IMR-90 (cell line): ENCODE data around the gene FADD. TPM values are rescaled to one million over a fixed set of nuclear protein-coding genes. Genes with fewer than 3 reads are reported as not detected.

ENCODE experiments used
- ATAC-seq: fragments of 200-7000 bp; cut with Tn5 transposase; 2 replicates; pipeline ENCODE4 v1.9.1; 2020; ENCODE audit warnings: low read depth, mild to moderate bottlenecking, moderate library complexity
- BruUV-seq: library from RNA; stranded (reverse); fragments of 400-500 nt; replicated peaks from 2 replicates; lab custom pipeline; 2021; lab: Mats Ljungman, UMichigan
- CTCF ChIA-PET: fragments of 300-600 bp; formaldehyde crosslinking; extraction: SDS; loops from one replicate; lab custom pipeline; 2021; ENCODE audit warnings: antibody characterized with exemption; lab: Yijun Ruan, JAX
- POLR2A ChIA-PET: fragments of 300-600 bp; sonication (Branson Sonifier 250); formaldehyde crosslinking; loops from one replicate; lab custom pipeline; 2022; ENCODE audit warnings: antibody characterized with exemption; ENCODE audit not compliant: unreplicated experiment; lab: Charles Lee
- DNase-seq: peaks from one replicate; pipeline ENCODE4 v3.0.0; 2013
- H2AFZ ChIP-seq: replicated peaks from 2 replicates; pipeline ENCODE3; 2013; ENCODE audit warnings: low read length, mild to moderate bottlenecking; ENCODE audit not compliant: poor library complexity
- H2AK5ac ChIP-seq: 2 replicates; pipeline ENCODE4 v1.6.1; 2013; ENCODE audit warnings: low read depth, low read length, inconsistent platforms
- H2AK9ac ChIP-seq: replicated peaks from 2 replicates; pipeline ENCODE3; 2013; ENCODE audit warnings: mild to moderate bottlenecking, low read depth, low read length, moderate library complexity; ENCODE audit not compliant: poor library complexity
- H2BK120ac ChIP-seq: 2 replicates; pipeline ENCODE4 v1.6.1; 2013; ENCODE audit warnings: low read depth, low read length, inconsistent platforms
- H2BK15ac ChIP-seq: 3 replicates; pipeline ENCODE4 v1.6.1; 2013; ENCODE audit warnings: low read depth, low read length, inconsistent platforms
- H2BK20ac ChIP-seq: 2 replicates; pipeline ENCODE4 v1.6.1; 2013; ENCODE audit warnings: low read depth, mild to moderate bottlenecking, inconsistent platforms, low read length, moderate library complexity
- H2BK5ac ChIP-seq: 2 replicates; pipeline ENCODE4 v1.6.1; 2013; ENCODE audit warnings: mild to moderate bottlenecking, low read depth, low read length, inconsistent platforms; ENCODE audit not compliant: poor library complexity, severe bottlenecking
- H3K14ac ChIP-seq: replicated peaks from 2 replicates; pipeline ENCODE4 v1.6.1; 2013; ENCODE audit warnings: low read depth, low read length, inconsistent platforms
- H3K18ac ChIP-seq: 2 replicates; pipeline ENCODE4 v1.6.1; 2013; ENCODE audit warnings: low read depth, low read length, control low read depth
- H3K23ac ChIP-seq: 2 replicates; pipeline ENCODE4 v1.6.1; 2013; ENCODE audit warnings: low read depth, low read length, inconsistent platforms
- H3K27ac ChIP-seq: 2 replicates; pipeline ENCODE4 v1.5.1; 2013; ENCODE audit warnings: mild to moderate bottlenecking, control low read depth, low read length; ENCODE audit not compliant: insufficient read depth
- H3K27me3 ChIP-seq: 2 replicates; pipeline ENCODE4 v1.6.1; 2013; ENCODE audit warnings: low read length; ENCODE audit not compliant: control insufficient read depth, insufficient read depth
- H3K36me3 ChIP-seq: 2 replicates; pipeline ENCODE4 v1.6.1; 2013; ENCODE audit warnings: low read length, mixed read lengths; ENCODE audit not compliant: control insufficient read depth, insufficient read depth
- H3K4ac ChIP-seq: 2 replicates; pipeline ENCODE4 v1.6.1; 2013; ENCODE audit warnings: low read depth, low read length, inconsistent platforms
- H3K4me1 ChIP-seq: 2 replicates; pipeline ENCODE4 v1.6.1; 2013; ENCODE audit warnings: low read length, mixed read lengths; ENCODE audit not compliant: control insufficient read depth, insufficient read depth
- H3K4me2 ChIP-seq: 2 replicates; pipeline ENCODE4 v1.6.1; 2013; ENCODE audit warnings: low read depth, mild to moderate bottlenecking, control low read depth, low read length, moderate library complexity
- H3K4me3 ChIP-seq: 2 replicates; pipeline ENCODE4 v1.5.1; 2013; ENCODE audit warnings: low read depth, mild to moderate bottlenecking, control low read depth, low read length, moderate library complexity; ENCODE audit not compliant: insufficient read depth
- H3K56ac ChIP-seq: 2 replicates; pipeline ENCODE4 v1.6.1; 2013; ENCODE audit warnings: low read length, inconsistent platforms; ENCODE audit not compliant: insufficient read depth; ENCODE audit errors: extremely low read depth
- H3K79me1 ChIP-seq, 2 experiments: 2 replicates each; pipeline ENCODE4 v1.6.1; 2013; ENCODE audit warnings: low read length in 2 of 2, inconsistent platforms in 1 of 2, low read depth in 1 of 2
- H3K9ac ChIP-seq: 2 replicates; pipeline ENCODE4 v1.6.1; 2013; ENCODE audit warnings: low read depth, low read length, control low read depth
- H3K9me1 ChIP-seq: 2 replicates; pipeline ENCODE4 v1.6.1; 2013; ENCODE audit warnings: low read length, inconsistent platforms; ENCODE audit not compliant: insufficient read depth
- H3K9me3 ChIP-seq: 2 replicates; pipeline ENCODE4 v1.6.1; 2013; ENCODE audit warnings: low read length; ENCODE audit not compliant: control insufficient read depth, insufficient read depth
- H4K20me1 ChIP-seq: 2 replicates; pipeline ENCODE4 v1.6.1; 2013; ENCODE audit warnings: low read length, inconsistent platforms; ENCODE audit not compliant: insufficient read depth
- H4K5ac ChIP-seq: 2 replicates; pipeline ENCODE4 v1.6.1; 2013; ENCODE audit warnings: mild to moderate bottlenecking, low read depth, low read length, control low read depth
- H4K8ac ChIP-seq, 2 experiments: 2 replicates each; pipeline ENCODE4 v1.6.1; 2013; ENCODE audit warnings: low read depth in 2 of 2, low read length in 2 of 2, control low read depth in 1 of 2, inconsistent platforms in 1 of 2
- H4K91ac ChIP-seq: 2 replicates; pipeline ENCODE4 v1.6.1; 2013; ENCODE audit warnings: low read depth, low read length, inconsistent platforms; ENCODE audit not compliant: insufficient read depth
- BHLHE40 ChIP-seq: fragments of 150-350 bp; IDR thresholded peaks from 2 replicates; pipeline ENCODE4 v1.6.1; 2016; ENCODE audit warnings: mild to moderate bottlenecking, low read depth, low read length
- CEBPB ChIP-seq: IDR thresholded peaks from 2 replicates; pipeline ENCODE4 v1.6.1; 2012; ENCODE audit warnings: low read depth, low read length, improper control_type of control experiment
- FOS ChIP-seq: fragments of 150-350 bp; IDR thresholded peaks from 2 replicates; pipeline ENCODE4 v1.6.1; 2016; ENCODE audit warnings: low read depth, low read length
- POLR2A ChIP-seq: IDR thresholded peaks from 2 replicates; pipeline ENCODE4 v1.6.1; 2012; ENCODE audit warnings: mild to moderate bottlenecking, low read depth, low read length
- WGBS, 2 experiments: methylation state at CpG; one replicate each; pipeline versions ENCODE4 v1.1.5 to v1.1.7; 2013; ENCODE audit warnings: missing lambda C conversion rate in 2 of 2; ENCODE audit not compliant: insufficient read length in 1 of 2; ENCODE audit errors: extremely low coverage in 2 of 2; 5-methylcytosine and 5-hydroxymethylcytosine counted together
- dilution Hi-C: fragments of 300-500 bp; cut with HindIII; formaldehyde crosslinking; loops from one replicate; pipeline ENCODE4 v1.14.3; 2018; ENCODE audit warnings: low sequenced_read_pairs; ENCODE audit not compliant: unreplicated experiment
- in situ Hi-C: fragments of 300-500 bp; cut with MboI; formaldehyde crosslinking; loops from 3 replicates; pipeline ENCODE4 v1.14.3; 2019; ENCODE audit warnings: low sequenced_read_pairs, inconsistent platforms, mixed read lengths
- intact Hi-C: fragments of 100-400 bp; cut with micrococcal nuclease; formaldehyde crosslinking; loops from 2 replicates; pipeline ENCODE4 v1.10.0; 2022
- polyA plus RNA-seq, 3 experiments: library from polyadenylated mRNA; depleted of rRNA; stranded (reverse); fragments of >200 nt; gene quantifications; 2 replicates each; pipeline ENCODE4 v1.2.3, GENCODE V29; 2012; ENCODE audit warnings: low replicate concordance in 1 of 3
- total RNA-seq: library from RNA; depleted of rRNA; stranded (reverse); fragments of >200 nt; gene quantifications from 2 replicates; pipeline ENCODE4 v1.2.3, GENCODE V29; 2012

Gene FADD
- total and polyA plus RNA-seq, 2 of the 4 experiments (the other 2 are of a cell fraction): 38.1 to 44.4 TPM

DNA sequence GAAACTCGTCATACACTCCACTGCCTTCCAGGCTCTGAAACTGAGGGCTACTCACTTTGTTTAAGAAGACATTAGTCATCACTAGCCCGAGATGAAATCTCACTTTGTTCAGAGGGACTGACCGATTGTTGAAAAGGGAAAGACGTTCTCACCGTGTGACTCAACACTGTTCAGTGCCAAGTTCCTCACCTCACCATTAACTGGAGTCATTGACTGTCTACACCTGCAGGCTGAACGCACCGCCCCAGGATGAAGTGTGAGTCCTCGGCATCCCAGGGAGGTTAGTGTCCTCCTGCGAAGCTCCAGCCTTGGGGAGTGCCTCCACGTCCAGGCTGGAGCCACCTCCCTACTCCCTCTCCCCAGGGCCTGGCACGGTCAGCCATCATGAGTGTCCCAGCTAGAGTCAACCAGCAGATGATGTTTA is 30.4 kb downstream of the FADD start:
- WGBS, 2 experiments: 70% methylated on average over 2 of the region's 11 CpGs; no CpG with 5 or more reads in 1 of the 2 experiments
- TF ChIP-seq FOS (peak; percentile 46), BHLHE40 (peak; percentile 58), CEBPB (peak; percentile 33), POLR2A (no peak)
- Histone ChIP-seq H4K5ac (no peak overlapping the region), H3K36me3 (no peaks in the 10 kb centered on the region), H2BK120ac (no peak overlapping the region), H3K27me3 (peaks cover 30% of the 10 kb centered on the region), H4K8ac (no peak overlapping the region), H2AK5ac (no peak overlapping the region), H2AK9ac (no peak overlapping the region), H2BK5ac (no peak overlapping the region), H3K4me1 (0 out of 2 replicates have a peak, but pooled peaks cover 2% of the 10 kb centered on the region), H3K4ac (no peak overlapping the region), H3K18ac (no peak overlapping the region), H2BK20ac (no peak overlapping the region), H2AFZ (peak overlapping the region; percentile 38), H2BK15ac (no peak overlapping the region), H3K9me3 (peaks cover 3% of the 10 kb centered on the region; the same call in 1 of the 2 replicates), H3K79me1 (no peaks in the 10 kb centered on the region), H4K20me1 (peaks cover 7% of the 10 kb centered on the region; the same call in 1 of the 2 replicates), H3K56ac (no peak overlapping the region), H3K4me2 (no peak overlapping the region), H3K27ac (no peak overlapping the region), H3K4me3 (no peak overlapping the region), H3K23ac (no peak overlapping the region), H3K14ac (no peak overlapping the region), H4K91ac (no peak overlapping the region), H3K9ac (no peak overlapping the region), H3K9me1 (peaks cover 8% of the 10 kb centered on the region)
- DNase-seq: peak; percentile 91
- in situ Hi-C loops (no loop called here), intact Hi-C loops (no loop called here), dilution Hi-C loops (no loop called here)
- ChIA-PET CTCF (no interaction called here), POLR2A (no interaction called here)
- BruUV-seq: no TSS peak
- ATAC-seq: peak; percentile 86
